ENCODE measurements around the gene METTL6. TPM values are rescaled to one million over a fixed set of nuclear protein-coding genes. Genes with fewer than 3 reads are reported as not detected.
"Not testable (repeated sequence)": the region's sequence is repeated elsewhere in the genome, so short reads cannot be mapped to it uniquely, and the experiment has no call there.

METTL6 gene
- total and polyA plus RNA-seq, 4 donors = 8.6 to 35.4 (median 13.2) TPM

DNA sequence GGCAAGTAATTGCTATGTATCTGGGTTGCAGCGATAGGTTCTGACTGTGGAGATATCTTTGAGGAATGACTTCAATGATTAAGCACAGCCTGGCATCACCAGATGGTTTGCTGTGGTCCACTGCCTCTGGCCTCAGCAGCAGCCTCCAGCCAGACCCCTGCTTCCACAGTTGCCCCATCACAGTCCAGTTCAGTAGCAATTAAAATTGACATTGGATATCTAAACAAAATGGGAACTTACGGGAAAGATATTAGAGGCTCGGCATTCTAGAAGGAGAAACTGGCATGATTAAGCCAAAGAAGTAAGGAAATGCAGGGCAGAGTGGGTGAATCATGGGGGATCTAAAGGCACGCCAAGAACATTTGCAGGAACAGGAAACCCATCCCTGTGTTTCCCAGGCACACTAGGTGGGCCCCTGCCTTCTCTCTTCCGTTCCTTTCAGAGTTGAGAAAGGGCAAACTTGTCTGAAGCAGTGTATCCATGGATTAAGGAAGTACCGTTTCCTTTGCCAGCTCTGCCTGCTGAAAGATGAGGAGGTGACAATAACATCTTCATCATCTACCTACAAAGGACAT lies 58.7 kb downstream of the METTL6 start:
- ATAC-seq (ENCODE audit: insufficient read depth, low FRiP score) = peak; percentile 43
- no peak overlapping the region for H3K9ac ChIP-seq (ENCODE audit: insufficient read depth in 1 of 2, low read length in 2 of 2)
- 64 to 72% methylated on average over 6 of the region's 6 CpGs for WGBS, 2 donors
- peaks cover 0 to 3% (median 0%) of the 10 kb centered on the region in 3 donors for H3K27me3 ChIP-seq (ENCODE audit: control insufficient read depth in 3 of 3, insufficient read depth in 3 of 3, low read length in 2 of 3)
- no peak for DNase-seq
- H3K36me3 ChIP-seq (ENCODE audit: control insufficient read depth in 4 of 4, insufficient read depth in 4 of 4, low read length in 4 of 4) = no peaks in the 10 kb centered on the region
- TF ChIP-seq, protein P1, sequence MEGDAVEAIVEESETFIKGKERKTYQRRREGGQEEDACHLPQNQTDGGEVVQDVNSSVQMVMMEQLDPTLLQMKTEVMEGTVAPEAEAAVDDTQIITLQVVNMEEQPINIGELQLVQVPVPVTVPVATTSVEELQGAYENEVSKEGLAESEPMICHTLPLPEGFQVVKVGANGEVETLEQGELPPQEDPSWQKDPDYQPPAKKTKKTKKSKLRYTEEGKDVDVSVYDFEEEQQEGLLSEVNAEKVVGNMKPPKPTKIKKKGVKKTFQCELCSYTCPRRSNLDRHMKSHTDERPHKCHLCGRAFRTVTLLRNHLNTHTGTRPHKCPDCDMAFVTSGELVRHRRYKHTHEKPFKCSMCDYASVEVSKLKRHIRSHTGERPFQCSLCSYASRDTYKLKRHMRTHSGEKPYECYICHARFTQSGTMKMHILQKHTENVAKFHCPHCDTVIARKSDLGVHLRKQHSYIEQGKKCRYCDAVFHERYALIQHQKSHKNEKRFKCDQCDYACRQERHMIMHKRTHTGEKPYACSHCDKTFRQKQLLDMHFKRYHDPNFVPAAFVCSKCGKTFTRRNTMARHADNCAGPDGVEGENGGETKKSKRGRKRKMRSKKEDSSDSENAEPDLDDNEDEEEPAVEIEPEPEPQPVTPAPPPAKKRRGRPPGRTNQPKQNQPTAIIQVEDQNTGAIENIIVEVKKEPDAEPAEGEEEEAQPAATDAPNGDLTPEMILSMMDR (IDR thresholded peaks at IDR 0.05; ENCODE audit: control extremely low read depth, extremely low read depth) = no peak
- H3K27ac ChIP-seq (ENCODE audit: low read depth in 1 of 2, low read length in 1 of 2) = no peak overlapping the region
- H3K4me1 ChIP-seq (ENCODE audit: control insufficient read depth in 5 of 5, insufficient read depth in 5 of 5, low read length in 5 of 5) = peaks cover 0 to 3% (median 0%) of the 10 kb centered on the region in 5 donors
- H3K9me3 ChIP-seq (ENCODE audit: control insufficient read depth in 4 of 4, insufficient read depth in 3 of 4, low read length in 3 of 4) = no peaks in the 10 kb centered on the region
- no peak overlapping the region for H3K4me3 ChIP-seq

DNA sequence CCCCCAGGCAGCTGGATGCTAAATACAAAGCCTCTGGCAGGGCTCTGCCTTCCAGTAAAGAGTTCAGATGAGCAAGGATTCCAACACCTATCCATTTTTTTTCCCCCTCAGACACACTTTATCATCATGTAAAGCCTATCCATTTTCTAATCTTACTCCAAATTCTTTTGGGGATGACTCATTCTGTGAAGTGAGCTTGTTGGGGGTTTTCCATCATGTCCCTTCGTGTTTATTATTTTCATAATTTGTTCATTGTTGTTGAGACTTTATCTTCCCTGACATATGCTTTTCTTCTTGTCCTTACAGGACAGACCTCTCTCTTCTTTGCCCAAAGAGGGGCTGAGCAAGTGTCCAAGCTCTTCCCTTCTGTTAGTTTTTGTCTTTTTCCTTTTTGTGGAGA lies 60.3 kb downstream of the METTL6 start:
- WGBS, 2 donors = 40 to 73% methylated on average over 1 of the region's 1 CpG
- H3K9me3 ChIP-seq (ENCODE audit: control insufficient read depth in 4 of 4, insufficient read depth in 3 of 4, low read length in 3 of 4) = no peaks in the 10 kb centered on the region
- TF ChIP-seq, protein P1 (IDR thresholded peaks at IDR 0.05; ENCODE audit: control extremely low read depth, extremely low read depth) = no peak
- DNase-seq = no peak
- no peak overlapping the region for H3K9ac ChIP-seq (ENCODE audit: insufficient read depth in 1 of 2, low read length in 2 of 2)
- ATAC-seq (ENCODE audit: insufficient read depth, low FRiP score) = no peak
- H3K4me1 ChIP-seq (ENCODE audit: control insufficient read depth in 5 of 5, insufficient read depth in 5 of 5, low read length in 5 of 5) = peaks cover 0 to 3% (median 0%) of the 10 kb centered on the region in 5 donors
- H3K36me3 ChIP-seq (ENCODE audit: control insufficient read depth in 4 of 4, insufficient read depth in 4 of 4, low read length in 4 of 4) = no peaks in the 10 kb centered on the region
- H3K27ac ChIP-seq (ENCODE audit: low read depth in 1 of 2, low read length in 1 of 2) = no peak overlapping the region
- H3K4me3 ChIP-seq = no peak overlapping the region
- peaks cover 0 to 3% (median 0%) of the 10 kb centered on the region in 3 donors for H3K27me3 ChIP-seq (ENCODE audit: control insufficient read depth in 3 of 3, insufficient read depth in 3 of 3, low read length in 2 of 3)

DNA sequence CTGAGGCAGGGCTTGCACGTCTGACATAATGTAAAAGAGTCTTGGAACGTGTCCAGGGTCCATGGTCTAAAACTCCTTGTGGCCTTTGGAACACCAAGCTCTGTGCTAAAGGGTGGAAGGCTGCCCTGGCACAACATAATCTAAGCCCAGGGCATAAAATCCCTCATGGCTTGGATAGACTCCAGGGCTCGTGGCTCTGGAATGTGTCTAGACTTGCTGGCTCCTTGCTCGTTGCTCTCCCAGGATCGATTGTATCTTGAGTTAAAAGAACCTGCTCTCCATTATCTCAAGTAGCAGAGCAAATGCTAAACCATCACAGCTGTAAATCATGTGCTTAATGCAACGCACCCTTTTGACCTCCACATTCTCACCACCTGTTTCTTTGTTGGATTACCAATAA lies 63.3 kb downstream of the METTL6 start:
- H3K36me3 ChIP-seq (ENCODE audit: control insufficient read depth in 4 of 4, insufficient read depth in 4 of 4, low read length in 4 of 4); H3K9me3 ChIP-seq (ENCODE audit: control insufficient read depth in 4 of 4, insufficient read depth in 3 of 4, low read length in 3 of 4); H3K27me3 ChIP-seq (ENCODE audit: control insufficient read depth in 3 of 3, insufficient read depth in 3 of 3, low read length in 2 of 3); H3K4me3 ChIP-seq; H3K27ac ChIP-seq (ENCODE audit: low read depth in 1 of 2, low read length in 1 of 2); DNase-seq; H3K4me1 ChIP-seq (ENCODE audit: control insufficient read depth in 5 of 5, insufficient read depth in 5 of 5, low read length in 5 of 5); H3K9ac ChIP-seq (ENCODE audit: insufficient read depth in 1 of 2, low read length in 2 of 2); ATAC-seq (ENCODE audit: insufficient read depth, low FRiP score): not testable (repeated sequence)
- 48 to 56% methylated on average over 6 of the region's 6 CpGs for WGBS, 2 donors

DNA sequence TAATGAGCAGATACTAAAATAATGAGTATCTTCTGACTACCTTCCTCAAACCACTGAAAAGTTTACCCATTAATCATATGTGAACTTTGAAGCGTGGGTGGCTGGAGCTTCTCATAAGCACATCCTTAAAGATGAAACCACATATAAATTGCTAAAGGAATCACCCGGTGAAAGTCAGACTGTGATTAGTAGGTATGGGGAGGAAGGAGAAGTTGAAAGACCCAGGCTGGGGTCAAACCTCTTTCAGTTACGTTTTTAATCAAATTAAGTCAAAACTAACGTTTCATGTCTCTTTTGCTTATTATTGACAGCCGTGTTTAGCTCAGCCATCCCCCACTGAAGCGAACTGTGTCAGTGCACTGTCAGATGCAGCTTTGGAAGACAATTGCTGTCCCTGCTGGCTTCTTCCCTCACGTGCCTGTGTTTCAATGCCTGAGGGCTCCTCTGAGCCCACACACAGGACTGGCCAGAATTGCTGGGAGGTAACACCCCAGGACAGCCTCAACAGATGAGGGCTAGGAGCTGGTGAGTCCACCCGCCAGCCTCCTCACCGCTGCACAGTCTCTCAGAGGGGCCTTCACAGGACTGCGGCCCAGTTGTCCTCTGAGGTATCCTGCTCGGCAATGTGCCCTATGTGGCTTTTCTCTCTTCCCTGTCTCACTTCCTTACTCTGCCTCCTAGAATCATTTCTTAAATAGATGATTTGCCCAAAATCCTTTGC lies 65.7 kb downstream of the METTL6 start:
- 46 to 59% methylated on average over 11 of the region's 11 CpGs for WGBS, 2 donors
- DNase-seq (no peak), ATAC-seq (ENCODE audit: insufficient read depth, low FRiP score) (no peak)
- no peaks in the 10 kb centered on the region for H3K27me3 ChIP-seq (ENCODE audit: control insufficient read depth in 3 of 3, insufficient read depth in 3 of 3, low read length in 2 of 3)
- H3K4me1 ChIP-seq (ENCODE audit: control insufficient read depth in 5 of 5, insufficient read depth in 5 of 5, low read length in 5 of 5) = peaks cover 0 to 10% (median 0%) of the 10 kb centered on the region in 5 donors
- H3K9ac ChIP-seq (ENCODE audit: insufficient read depth in 1 of 2, low read length in 2 of 2) = no peak overlapping the region
- TF ChIP-seq, protein P1 (IDR thresholded peaks at IDR 0.05; ENCODE audit: control extremely low read depth, extremely low read depth) = no peak
- no peaks in the 10 kb centered on the region for H3K9me3 ChIP-seq (ENCODE audit: control insufficient read depth in 4 of 4, insufficient read depth in 3 of 4, low read length in 3 of 4)
- H3K36me3 ChIP-seq (ENCODE audit: control insufficient read depth in 4 of 4, insufficient read depth in 4 of 4, low read length in 4 of 4) = no peaks in the 10 kb centered on the region
- no peak overlapping the region for H3K4me3 ChIP-seq
- H3K27ac ChIP-seq (ENCODE audit: low read depth in 1 of 2, low read length in 1 of 2) = peak overlapping the region in 1 of 2 donors; percentile 4
